Measurements from ENCODE around the gene COASY. TPM values are rescaled to one million over a fixed set of nuclear protein-coding genes. Genes with fewer than 3 reads are reported as not detected.

Gene COASY
- total and polyA plus RNA-seq, 2 of the 4 experiments (the other 2 are of a cell fraction), result 10.6 to 44.0 TPM

DNA sequence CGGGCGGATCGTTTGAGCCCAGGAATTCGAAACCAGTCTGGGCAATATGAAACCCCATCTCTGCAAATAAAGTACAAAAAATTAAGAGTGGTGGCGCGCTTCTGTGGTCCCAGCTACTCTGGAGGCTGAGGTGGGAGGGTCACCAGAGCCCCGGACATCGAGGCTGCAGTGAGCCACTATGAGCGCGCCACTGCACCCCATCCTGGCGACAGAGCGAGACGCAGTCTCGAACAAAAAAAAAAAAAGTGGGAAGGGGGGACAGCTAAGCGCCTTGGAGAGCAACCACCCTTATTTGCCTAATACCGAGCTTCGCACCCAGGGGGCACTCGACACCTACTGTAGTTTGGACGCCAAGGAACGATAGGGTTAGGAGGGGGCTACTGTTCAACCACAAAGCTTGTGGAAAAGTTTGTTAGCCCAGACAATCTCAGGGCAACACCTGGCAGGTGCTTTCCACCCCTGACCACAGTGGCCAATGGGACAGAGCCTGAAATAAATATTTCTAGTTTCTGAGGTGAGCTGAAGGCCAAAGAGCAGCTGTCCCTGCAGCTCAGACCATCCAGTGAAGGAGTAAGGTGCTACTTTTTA is 16.4 kb downstream of the COASY start:
- Histone ChIP-seq H2AFZ (replicated peaks; ENCODE audit: low read length, poor library complexity) (peak overlapping the region; percentile 99), H2AK5ac (ENCODE audit: low read depth, low read length) (peak overlapping the region; percentile 91), H2BK15ac (ENCODE audit: low read depth, low read length) (no peak overlapping the region), H4K5ac (ENCODE audit: low read depth, low read length) (peak overlapping the region; percentile 96), H3K79me1 (ENCODE audit: low read depth in 1 of 2, low read length in 2 of 2) (peaks cover 24 to 57% of the 10 kb centered on the region in 2 experiments; a peak in 3 of 4 replicates), H2BK120ac (ENCODE audit: low read depth, low read length) (no peak overlapping the region), H3K9me1 (ENCODE audit: insufficient read depth, low read length) (no peaks in the 10 kb centered on the region), H3K23ac (ENCODE audit: low read depth, low read length) (peak overlapping the region; percentile 98), H3K4me2 (ENCODE audit: low read depth, low read length) (peak overlapping the region; percentile 88), H2BK20ac (ENCODE audit: low read depth, low read length) (no peak overlapping the region), H3K18ac (ENCODE audit: low read depth, low read length) (no peak overlapping the region), H3K14ac (replicated peaks; ENCODE audit: low read depth, low read length) (no peak overlapping the region), H3K4me3 (ENCODE audit: insufficient read depth, low read depth, low read length) (peak overlapping the region; percentile 81), H3K9ac (ENCODE audit: low read depth, low read length) (peak overlapping the region; percentile 98), H3K27ac (ENCODE audit: insufficient read depth, low read length) (peak overlapping the region; percentile 96), H4K20me1 (ENCODE audit: insufficient read depth, low read length) (peaks cover 3% of the 10 kb centered on the region; the same call in 1 of the 2 replicates), H2AK9ac (replicated peaks; ENCODE audit: low read depth, low read length, poor library complexity) (peak overlapping the region; percentile 99), H3K27me3 (ENCODE audit: control insufficient read depth, insufficient read depth, low read length) (no peaks in the 10 kb centered on the region), H3K56ac (ENCODE audit: extremely low read depth, insufficient read depth, low read length) (peak overlapping the region; percentile 99), H3K9me3 (ENCODE audit: control insufficient read depth, insufficient read depth, low read length) (no peaks in the 10 kb centered on the region), H3K4ac (ENCODE audit: low read depth, low read length) (peak overlapping the region; percentile 94), H3K4me1 (ENCODE audit: control insufficient read depth, insufficient read depth, low read length) (peaks cover 5% of the 10 kb centered on the region), H3K36me3 (ENCODE audit: control insufficient read depth, insufficient read depth, low read length) (peaks cover 39% of the 10 kb centered on the region), H2BK5ac (ENCODE audit: low read depth, low read length, poor library complexity, severe bottlenecking) (peak overlapping the region; percentile 91), H4K8ac (ENCODE audit: low read depth in 2 of 2, low read length in 2 of 2) (peak overlapping the region; percentile 93 to 97), H4K91ac (ENCODE audit: insufficient read depth, low read depth, low read length) (no peak overlapping the region)
- TF ChIP-seq CHD1 (IDR thresholded peaks at IDR 0.05; ENCODE audit: low read depth, low read length), result no peak
- no peak for TF ChIP-seq MAFK (IDR thresholded peaks at IDR 0.05; ENCODE audit: low read depth, low read length)
- peak; percentile 78 for TF ChIP-seq RAD21 (IDR thresholded peaks at IDR 0.05; ENCODE audit: low read length)
- TF ChIP-seq SMC3 (IDR thresholded peaks at IDR 0.05; ENCODE audit: low read depth, low read length), result peak; percentile 70
- TF ChIP-seq CEBPB (IDR thresholded peaks at IDR 0.05; ENCODE audit: low read depth, low read length), result no peak
- TF ChIP-seq, protein P1, sequence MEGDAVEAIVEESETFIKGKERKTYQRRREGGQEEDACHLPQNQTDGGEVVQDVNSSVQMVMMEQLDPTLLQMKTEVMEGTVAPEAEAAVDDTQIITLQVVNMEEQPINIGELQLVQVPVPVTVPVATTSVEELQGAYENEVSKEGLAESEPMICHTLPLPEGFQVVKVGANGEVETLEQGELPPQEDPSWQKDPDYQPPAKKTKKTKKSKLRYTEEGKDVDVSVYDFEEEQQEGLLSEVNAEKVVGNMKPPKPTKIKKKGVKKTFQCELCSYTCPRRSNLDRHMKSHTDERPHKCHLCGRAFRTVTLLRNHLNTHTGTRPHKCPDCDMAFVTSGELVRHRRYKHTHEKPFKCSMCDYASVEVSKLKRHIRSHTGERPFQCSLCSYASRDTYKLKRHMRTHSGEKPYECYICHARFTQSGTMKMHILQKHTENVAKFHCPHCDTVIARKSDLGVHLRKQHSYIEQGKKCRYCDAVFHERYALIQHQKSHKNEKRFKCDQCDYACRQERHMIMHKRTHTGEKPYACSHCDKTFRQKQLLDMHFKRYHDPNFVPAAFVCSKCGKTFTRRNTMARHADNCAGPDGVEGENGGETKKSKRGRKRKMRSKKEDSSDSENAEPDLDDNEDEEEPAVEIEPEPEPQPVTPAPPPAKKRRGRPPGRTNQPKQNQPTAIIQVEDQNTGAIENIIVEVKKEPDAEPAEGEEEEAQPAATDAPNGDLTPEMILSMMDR (conservative IDR thresholded peaks at IDR 0.05; ENCODE audit: low read depth, low read length), result peak; percentile 76
- TF ChIP-seq MAZ (IDR thresholded peaks at IDR 0.05; ENCODE audit: borderline replicate concordance, low read depth, low read length), result peak; percentile 39; the same call in 1 of the 2 replicates
- TF ChIP-seq, protein P2, sequence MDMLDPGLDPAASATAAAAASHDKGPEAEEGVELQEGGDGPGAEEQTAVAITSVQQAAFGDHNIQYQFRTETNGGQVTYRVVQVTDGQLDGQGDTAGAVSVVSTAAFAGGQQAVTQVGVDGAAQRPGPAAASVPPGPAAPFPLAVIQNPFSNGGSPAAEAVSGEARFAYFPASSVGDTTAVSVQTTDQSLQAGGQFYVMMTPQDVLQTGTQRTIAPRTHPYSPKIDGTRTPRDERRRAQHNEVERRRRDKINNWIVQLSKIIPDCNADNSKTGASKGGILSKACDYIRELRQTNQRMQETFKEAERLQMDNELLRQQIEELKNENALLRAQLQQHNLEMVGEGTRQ (IDR thresholded peaks at IDR 0.05; ENCODE audit: low read depth, low read length), result no peak
- no peak for TF ChIP-seq RFX5 (IDR thresholded peaks at IDR 0.05; ENCODE audit: low read depth, low read length)
- peak; percentile 70 for DNase-seq
- dilution Hi-C loops (cut with HindIII; ENCODE audit: low sequenced_read_pairs, unreplicated experiment) (no loop called here), intact Hi-C loops (cut with micrococcal nuclease) (loop anchor here (1.0 to 5.0 kb wide), 2 partner anchors 101 to 184 kb away; partner anchors contain the start of gene RAMP2), in situ Hi-C loops (cut with MboI; ENCODE audit: low sequenced_read_pairs) (loop anchor here (5.0 kb wide), 1 partner anchor 104 kb away; the partner anchor contains the start of genes CCR10 and CNTNAP1)
- ChIA-PET CTCF (interaction anchor here (0.6 to 2.0 kb wide), 18 partner anchors 8 to 378 kb away, joined by 3 to 15 read pairs (median 3); partner anchors contain the start of genes PLEKHH3, TUBG1 and TUBG2), POLR2A (ENCODE audit: unreplicated experiment) (interaction anchor here (0.6 kb wide), 1 partner anchor 26 kb away, joined by 3 read pairs; no protein-coding TSS in a partner anchor)
- BruUV-seq (replicated peaks), result no TSS peak
- WGBS, 2 experiments (ENCODE audit: extremely low coverage in 2 of 2, insufficient read length in 1 of 2), result no CpG with 5 or more reads among the region's 20 CpGs
- peak; percentile 55 for ATAC-seq (ENCODE audit: low read depth)

Measured in IMR-90 (cell line).